PC-9 (cell line): Measurements from ENCODE around the gene POU6F2.

Source experiments
- CTCF ChIP-seq: fragments of 200-600 bp; sonication (generic); conservative IDR thresholded peaks from 2 replicates; pipeline ENCODE4 v1.6.1; 2017; ENCODE audit warnings: mixed run types, antibody characterized with exemption, mild to moderate bottlenecking, moderate library complexity
- EZH2 ChIP-seq: fragments of 200-600 bp; sonication (generic); IDR thresholded peaks from 2 replicates; pipeline ENCODE4 v1.8.0; 2017; ENCODE audit warnings: antibody characterized with exemption, low read depth

GRCh38 chr7:39312254-39312989 lies 334.7 kb downstream of the POU6F2 start:
- TF ChIP-seq CTCF (no peak), EZH2 (no peak)
